Effector CD4-positive, alpha-beta T cell (primary cell): ENCODE measurements around the gene GPRC5D. TPM values are rescaled to one million over a fixed set of nuclear protein-coding genes. Genes with fewer than 3 reads are reported as not detected.

Source experiments
- DNase-seq: peaks from one replicate; pipeline ENCODE4 v3.0.0-alpha.2; 2020
- total RNA-seq: gene quantifications from one replicate; lab custom pipeline; 2026; lab: John Stamatoyannopoulos, UW

Gene GPRC5D
- not detected for total RNA-seq

DNA sequence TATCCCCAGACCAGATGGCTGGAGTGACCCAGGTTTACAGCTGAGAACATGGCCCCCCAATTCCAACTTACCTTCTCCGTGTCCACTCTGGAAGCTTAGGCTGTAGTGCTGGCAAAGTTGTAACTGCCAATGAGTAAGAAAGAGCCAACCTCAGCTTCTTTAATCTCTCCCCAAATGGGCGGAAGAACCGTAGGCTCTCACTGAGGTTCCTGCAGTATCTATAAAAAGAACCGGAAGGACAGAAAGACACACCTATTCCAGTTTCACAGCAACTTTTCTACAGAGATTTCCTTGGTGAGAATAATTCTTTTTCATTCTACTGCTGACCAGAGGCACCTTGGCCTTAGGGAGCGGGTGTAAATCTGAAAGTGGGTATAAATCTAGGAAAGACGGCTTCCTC lies at the start of gene GPRC5D:
Gene GPRC5D, minus strand, starts transcription at position 135 of the 400 bp plus-strand sequence. CDS start 1,786 bp downstream, outside the sequence.
- DNase-seq, result no peak

DNA sequence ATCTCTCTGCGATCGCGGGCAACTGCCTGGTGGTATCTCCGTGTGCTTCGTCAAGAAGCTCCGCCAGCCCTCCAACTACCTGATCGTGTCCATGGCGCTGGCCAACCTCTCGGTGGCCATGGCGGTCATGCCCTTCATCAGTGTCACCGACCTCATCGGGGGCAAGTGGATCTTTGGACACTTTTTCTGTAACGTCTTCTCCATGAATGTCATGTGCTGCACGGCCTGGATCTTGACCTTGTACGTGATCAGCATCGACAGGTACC lies 49.7 kb upstream of the GPRC5D start:
- DNase-seq, result no peak

DNA sequence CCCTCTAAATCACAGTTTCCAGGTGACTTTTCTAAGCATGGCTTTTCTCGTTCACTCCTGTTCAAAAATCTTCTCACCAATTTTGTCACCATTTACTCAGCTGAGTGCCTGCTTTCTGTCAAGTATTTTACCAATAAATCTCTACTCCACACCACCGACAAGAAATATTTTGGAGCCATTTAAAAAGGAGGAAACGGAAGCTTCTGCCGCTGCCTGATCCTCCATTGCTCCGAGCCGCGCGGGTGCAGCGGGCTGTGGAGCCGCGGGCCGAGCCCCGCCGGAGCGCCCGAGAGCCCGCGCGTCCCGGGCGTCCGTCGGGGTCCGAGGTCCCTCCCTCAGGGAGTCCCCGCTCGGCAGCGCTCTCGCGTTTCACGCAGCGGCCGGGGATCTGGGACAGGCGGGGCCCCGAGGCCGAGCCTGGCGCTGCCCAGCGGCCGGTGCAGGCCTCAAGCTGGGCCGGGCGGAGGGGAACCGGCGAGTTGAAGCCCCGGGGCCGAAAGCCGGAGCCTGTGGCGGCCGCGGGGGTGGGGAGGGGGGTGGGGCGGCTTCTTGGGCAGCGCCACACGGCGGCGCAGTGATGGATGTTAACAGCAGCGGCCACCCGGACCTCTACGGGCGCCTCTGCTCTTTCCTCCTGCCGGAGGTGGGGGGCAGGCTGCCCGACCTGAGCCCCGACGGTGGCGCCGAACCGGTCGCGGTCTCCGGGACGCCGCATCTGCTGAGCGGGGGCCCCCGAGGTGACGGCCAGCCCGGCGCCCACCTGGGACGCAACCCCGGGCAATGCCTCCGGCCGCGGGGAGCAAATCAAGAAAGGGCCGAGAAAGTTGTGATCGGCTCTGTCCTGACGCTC lies 49.2 kb upstream of the GPRC5D start:
- DNase-seq, result peak; percentile 19

DNA sequence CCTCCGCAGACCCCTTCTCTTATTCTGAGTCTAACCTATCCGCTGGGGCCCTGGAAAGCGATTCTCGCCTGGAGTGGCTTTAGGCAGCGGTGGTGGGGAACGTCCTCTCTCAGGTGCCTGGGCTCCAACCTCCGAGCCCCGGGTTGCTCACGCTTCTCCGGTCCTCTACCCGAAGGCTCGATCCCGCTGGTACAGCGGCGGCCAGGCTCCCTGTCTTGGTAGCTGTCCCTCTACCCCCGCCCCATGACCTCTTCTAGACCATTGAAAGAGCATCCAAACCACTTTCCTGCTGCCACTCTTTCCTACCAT lies 48.6 kb upstream of the GPRC5D start:
- no peak for DNase-seq

DNA sequence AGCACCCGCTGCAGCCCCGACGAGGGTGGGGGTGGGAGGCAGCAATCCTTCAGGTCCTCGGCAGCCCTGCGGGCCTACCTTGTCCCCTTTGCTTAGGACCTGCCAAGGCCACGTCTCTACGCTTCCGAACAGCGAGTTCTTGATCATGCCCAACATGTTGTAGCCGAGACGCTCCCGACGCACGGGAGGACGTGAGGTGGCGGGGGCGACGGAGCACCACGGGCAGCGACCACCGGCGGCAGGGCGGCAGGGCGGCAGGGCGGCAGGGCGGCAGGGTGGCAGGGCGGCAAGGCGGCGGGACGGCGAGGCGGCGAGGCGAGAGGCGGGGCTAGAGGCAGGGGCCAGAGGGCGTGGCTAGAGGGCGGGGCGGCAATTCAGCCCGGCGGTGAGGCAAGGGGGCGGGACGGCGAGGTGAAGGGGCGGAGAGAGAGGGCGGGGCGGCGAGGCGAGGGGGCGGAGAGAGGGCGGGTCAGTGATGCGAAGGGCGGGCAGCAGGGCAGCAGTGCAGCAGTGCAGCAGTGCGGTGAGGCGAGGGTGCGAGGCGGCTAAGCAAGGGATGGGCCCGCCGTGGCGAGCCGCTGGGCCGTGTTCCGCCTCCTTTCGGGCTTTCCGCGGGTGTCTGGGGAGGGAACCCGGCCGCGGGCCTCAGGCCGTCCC lies 48.1 kb upstream of the GPRC5D start, which contains the start of gene HEBP1:
Gene HEBP1, minus strand, starts transcription at position 307 of the 657 bp plus-strand sequence. Its CDS starts 151 bp downstream, at position 156.
- DNase-seq, result peak; percentile 95

DNA sequence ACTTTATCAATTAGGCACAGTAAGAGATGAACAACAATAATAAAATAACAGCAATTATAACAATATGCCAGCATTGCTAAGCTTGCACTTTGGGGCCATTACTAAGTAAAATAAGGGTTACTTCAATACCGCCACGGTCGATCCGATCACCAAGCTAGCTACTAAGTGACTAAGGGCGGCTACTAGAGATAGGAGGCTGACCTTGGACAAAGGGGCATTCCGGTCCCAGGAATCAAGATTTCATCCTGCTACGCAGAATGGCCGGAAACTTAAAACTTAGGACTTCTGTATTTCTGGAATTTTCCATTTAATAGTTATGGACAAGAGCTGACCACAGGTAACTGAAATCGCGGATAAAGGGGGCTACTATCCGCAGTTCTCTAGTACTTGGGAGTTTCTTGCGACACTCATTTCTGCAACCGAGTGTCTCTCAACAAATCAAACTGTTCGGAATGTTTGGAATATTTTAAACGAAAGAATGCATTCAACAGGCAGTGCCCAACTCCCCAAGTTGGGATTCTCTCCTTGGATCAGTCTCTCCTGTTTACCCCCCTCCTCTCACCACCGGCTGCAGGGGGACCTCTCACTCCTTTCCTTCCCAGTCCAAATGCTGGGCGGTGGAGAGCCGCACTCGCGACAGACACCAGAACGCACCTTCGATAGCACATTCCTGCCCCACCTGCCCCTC lies 47.4 kb upstream of the GPRC5D start:
- no peak for DNase-seq

DNA sequence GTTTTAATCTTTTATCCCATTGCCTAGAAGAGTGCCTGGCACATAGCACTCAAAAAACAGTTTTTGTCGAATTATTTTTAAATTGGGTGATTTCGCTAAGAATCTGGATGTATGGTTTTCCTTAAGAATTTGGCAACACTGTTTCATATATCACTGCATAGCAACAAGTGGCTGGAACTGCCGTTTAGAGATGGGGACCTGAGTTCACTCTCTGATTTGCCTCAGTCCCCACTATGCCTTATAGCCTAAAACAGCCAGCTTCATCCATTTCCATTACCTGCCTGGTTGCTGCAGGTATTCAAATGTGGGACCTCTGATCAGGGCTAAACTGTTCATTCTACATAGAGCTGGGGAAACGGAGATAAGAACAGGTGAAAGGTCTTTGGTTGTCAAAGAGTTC lies 46.3 kb upstream of the GPRC5D start:
- no peak for DNase-seq

DNA sequence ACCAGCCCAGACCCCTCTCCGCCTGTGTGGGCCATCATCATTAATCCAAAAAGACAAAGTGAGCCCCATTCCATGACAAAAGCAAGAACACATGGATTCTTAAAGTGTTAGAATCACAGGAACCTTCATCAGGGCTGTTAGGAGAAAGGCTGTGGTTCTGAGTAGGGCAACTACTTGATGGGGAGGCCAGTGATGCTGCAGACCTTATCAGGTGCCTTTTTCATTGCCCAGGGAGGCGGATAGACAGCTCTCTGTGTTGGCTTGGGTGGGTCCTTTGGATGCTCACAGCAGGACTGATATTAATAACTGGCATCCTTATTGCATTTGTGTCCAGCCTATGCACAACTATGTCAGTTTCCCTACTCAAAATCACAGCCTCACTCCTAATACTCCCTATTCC lies 45.8 kb upstream of the GPRC5D start:
- DNase-seq, result no peak

DNA sequence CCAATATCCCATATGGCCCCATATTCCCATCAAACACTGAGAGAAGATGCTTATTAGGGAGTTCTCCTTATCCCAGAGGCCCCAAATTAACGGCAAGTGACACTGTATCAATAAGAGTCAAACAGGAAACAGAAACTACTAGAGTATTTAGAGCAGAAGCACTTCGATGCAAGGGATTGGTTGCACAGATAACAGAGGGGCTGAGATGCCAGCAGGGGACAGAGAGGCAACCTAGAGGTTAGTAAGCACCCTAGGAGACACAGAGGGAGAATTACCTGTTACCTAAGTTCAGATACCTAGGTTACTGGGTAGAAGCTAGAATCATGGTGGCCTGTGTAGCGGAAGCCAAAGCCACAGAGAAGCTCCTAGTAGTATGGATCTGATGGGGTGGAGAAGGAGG lies 45.2 kb upstream of the GPRC5D start:
- no peak for DNase-seq

DNA sequence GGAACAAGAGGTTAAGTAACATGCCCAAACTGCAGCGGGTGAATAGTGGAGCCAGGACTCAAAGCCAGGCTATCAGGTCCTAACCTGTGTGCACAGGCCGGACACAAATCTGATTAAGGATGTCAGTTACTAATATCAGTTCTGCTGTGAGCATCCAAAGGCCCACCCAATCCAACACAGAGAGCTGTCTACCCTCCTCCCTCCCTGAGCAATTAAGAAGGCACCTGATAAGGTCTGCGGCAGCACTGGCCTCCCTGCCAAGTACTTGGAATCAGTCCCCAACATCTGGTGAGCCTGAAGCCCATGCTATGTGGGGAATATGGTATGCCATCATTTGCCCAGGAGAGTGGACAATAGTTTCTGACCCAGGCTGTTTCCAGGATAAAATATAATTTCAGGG lies 44.2 kb upstream of the GPRC5D start:
- DNase-seq, result no peak

DNA sequence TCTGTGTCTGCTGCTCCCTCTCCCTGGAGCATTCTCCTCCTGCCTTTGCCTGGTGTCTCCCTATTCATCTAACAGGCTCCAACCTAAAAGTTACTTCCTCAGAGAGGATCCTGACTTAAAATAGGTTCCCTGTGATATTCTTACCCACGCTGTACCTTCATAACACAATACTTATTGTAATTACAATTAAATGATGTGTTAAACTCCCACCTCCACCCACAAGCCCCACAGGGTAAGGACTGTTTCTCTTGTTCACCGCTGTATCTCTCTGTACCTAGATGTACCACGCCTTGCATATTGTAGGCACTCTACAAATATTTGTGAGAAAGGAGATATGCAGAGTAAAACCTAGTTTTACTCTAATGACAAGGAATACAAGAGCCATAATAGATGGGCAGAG lies 43.1 kb upstream of the GPRC5D start:
- DNase-seq, result no peak

DNA sequence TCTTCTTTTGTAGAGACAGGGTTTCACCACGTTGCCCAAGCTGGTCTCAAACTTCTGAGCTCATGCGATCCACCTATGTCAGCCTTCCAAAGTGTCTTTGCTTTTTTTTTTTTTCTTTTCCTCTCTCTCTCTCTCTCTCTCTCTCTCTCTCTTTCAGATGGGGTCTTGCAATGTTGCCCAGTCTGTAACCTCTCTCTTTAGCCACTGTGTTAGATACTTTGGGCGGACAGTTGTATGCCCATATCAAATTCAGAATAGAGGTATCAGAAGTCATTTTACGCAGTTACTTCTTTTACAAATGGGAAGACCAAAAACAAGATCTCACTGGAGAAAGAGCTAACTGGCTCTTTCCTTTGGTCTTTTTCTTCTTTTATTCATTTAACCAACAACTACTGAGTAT lies 41.4 kb upstream of the GPRC5D start:
- DNase-seq, result no peak

DNA sequence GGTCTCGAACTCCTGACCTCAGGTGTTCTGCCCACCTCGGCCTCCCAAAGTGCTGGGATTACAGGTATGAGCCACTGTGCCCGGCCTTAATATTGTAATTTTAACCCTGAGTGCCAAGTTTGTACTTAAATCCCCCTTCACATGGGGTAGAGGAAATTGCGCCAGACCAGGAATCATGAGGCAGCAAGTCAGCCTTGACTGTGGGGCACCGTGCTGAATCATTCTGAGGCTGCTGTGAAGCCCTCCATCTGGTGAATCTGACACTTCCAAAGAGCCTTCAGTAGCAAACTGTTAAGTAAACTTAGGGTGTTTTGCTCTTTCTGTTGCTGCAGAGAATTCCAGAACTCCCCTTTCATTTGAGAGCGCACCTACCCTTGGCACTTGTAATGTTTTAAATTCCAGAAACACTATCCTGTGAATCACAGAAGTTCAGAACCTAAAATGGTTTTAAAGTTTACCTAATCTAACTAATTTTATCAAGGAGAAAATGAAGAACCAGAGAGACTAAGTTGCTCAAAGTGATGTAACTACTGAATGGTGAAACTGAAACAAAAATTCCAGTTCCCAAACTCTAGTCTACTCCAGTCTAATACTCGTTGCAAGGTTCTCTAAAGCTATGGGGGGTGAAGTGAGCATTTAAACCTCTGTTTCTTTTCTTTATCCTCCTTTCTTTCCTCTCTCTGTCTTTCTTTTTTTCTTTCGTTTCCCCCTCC lies 40.6 kb upstream of the GPRC5D start:
- no peak for DNase-seq

DNA sequence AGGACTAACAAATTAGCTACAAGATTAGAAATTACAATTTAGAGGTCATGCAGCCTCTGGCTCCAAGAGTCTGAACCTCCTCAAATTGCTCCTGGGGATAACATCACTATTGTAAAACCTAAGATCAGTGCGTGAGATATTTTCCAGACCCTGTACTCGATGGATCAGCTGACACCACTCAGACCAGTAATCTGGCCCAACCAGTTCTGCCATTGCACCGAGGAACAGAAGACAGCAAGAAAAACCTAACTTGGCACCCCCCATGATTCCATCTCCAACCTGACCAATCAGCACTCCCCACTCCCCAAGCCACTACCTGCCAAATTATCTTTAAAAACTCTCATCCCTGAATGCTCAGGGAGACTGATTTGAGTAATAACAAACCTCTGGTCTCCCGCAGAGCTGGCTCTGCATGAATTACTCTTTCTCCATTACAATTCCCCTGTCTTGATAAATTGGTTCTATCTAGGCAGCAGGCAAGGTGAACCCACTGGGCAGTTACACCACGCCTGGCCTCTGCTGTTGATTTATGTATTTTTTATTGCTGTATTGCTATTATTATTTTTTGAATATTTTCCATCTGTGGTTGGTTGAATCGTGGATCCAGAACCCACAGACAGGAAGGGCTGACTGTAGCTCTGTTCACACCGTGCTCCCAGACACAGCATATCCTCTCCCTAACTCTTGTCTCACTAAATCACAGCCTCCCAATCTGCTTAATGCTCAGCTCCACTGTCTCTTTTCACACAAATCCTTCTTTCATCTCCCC lies 38.9 kb upstream of the GPRC5D start:
- no peak for DNase-seq

DNA sequence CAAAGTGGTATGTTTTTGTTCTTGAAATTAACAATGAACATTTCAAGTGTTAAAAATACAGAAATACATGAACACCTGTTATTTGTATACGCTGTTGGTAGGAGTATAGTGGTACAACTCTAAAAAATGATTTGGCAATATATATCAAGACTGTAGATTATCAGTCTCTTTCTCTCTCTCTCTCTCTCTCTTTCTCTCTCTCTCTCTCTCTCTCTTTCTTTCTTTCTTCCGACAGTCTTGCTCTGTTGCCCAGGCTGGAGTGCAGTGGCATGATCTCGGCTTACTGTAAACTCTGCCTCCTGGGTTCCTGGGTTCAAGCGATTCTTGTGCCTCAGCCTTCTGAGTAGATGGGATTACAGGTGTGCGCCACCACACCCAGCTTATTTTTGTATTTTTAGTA lies 35.5 kb upstream of the GPRC5D start:
- no peak for DNase-seq

DNA sequence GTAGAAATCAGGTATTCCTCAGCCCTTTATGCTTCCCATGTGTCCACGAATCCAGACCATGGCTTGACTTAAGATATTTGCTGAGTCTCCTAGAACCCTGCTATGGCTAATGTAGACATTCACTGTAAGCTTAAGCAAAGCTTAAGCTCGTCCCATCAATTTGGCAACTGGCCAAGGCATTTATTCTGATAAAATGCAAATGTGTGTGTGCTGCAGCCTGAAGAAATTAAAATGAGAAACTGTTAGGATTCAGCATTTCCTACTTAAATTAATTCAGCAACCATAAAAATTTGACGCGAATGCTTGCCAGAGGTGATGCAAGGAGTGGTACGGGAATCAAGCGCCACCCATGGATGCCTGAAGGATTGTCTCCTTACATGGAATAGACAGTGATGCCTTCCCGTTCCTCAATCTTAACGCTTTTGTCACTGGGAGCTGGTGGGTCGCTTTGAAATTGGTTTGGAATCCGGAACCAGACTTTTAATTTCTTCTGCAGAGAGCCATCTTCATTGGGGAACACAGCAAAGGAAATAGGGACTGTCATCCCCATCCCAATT lies 34.9 kb upstream of the GPRC5D start:
- no peak for DNase-seq

DNA sequence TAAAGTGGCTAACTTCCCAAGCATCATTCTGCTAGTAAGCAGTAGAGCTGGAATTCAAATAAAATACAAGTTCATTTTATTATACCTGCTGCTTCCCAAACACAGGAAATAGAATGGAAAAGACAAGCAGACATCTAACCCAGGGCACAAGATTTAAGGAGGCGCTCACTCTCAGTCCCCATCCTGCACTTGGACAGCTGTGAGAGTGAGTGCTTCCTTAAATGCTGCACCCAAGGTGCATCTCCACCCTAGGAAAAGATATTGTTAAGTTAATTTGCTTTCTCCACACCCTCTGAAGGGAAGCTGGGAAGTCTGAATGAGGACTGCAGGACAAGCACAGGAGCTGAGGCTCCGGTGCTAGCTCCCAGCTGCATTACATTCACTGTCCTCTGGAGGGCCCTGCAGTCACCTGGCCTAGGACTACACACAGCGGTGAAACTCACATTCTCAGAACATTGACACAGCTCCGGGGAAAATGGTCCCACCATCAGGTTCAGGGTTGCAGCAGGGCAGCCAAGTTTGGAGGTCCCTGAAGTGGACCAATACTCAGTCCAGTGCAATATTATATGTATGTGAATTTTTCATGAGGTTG lies 33.9 kb upstream of the GPRC5D start:
- DNase-seq, result no peak

DNA sequence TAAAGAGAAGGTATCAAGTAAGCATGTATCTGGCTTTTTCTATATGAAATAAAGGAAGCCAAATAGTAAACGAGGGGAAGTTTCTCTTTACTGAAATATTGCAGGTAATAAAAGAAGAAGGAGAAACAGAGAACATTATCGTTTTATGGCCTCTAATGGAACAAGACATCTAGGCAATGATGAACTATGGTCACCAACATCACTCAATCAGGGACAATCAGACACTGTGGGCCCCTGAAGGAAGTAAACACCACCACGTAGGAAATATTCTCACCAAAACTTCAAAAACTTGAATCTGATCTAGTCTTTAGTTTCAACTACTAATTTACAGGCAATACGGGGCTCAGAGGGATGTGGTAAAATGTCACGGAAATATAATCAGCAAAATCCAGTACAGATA lies 32.2 kb upstream of the GPRC5D start:
- no peak for DNase-seq

DNA sequence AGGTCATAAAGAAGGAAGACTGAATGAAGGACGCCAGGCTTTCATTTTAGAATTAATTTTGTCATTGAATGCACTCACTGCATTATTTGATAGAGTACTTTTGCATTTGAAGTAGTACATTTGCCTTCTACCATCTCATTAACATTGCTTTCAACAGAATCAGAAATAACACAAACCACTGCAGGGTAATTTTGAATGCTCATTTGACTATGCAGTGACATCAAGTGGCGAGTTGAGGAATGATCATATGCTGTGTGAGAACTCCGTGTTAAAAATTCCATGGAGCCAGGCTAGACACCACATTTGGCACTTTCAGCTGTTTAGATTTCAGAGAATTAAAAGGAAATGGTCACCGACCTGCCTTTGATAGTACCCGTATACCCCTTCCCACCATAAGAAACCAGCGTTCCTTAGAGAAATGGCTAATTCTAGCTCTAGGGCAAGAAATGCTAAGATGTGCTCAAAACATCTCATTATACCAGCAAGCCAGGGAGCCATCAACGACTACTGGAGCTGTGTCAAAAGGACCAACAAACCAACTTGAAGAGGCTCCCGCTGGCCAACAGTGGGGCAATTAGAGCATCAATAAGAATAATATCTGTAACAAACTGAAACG lies 31.6 kb upstream of the GPRC5D start:
- DNase-seq, result no peak

DNA sequence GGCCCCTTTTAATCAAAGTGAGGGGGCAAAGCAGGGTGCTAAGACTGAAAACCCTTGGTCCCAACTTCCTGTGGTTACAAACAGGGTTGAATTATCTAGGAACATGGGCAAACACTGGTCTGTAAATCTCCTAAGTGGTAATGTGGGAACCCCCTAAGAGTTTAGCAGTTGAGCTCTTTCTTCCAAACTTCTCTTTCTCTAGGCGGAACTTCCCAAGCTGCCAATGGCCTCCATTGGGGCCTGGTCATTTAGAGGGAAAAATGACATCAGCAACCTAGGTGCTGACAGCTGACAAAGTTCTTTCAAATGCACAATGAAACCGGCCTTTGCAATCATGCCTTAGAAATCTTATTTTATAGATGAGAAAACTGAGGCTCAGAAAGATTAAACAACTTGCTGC lies 30.4 kb upstream of the GPRC5D start:
- no peak for DNase-seq

DNA sequence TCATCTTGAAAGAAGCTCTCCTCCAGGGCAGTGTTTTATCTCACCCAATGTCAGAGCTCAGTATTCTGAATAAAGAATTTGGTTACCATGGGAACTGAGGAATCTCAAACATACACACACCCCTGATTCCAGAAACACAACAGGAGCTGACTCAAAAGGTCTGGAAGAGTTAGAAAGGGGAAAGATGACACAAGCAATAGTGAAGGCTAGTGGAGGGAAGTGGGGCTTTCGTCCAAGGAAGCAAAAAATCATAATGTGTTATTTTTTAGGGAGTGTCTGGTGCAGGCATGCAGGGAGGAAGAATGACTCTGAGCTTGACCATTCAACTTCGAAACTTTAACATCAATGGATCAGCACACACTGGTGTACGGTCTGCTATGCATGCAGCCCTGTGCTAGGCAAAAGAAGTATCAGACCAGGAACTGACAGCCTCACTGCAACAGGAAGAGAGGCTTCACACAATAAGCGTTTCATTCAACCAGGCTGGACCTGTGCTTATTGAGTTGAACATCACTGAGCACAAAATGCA lies 27.8 kb upstream of the GPRC5D start:
- DNase-seq, result no peak
